Measurements from ENCODE around the gene CISTR.
A peak's percentile ranks its signal among the peaks of the same experiment; 100 is the strongest.
"Not testable (repeated sequence)": the region's sequence is repeated elsewhere in the genome, so short reads cannot be mapped to it uniquely, and the experiment has no call there.

The CISTR gene

DNA sequence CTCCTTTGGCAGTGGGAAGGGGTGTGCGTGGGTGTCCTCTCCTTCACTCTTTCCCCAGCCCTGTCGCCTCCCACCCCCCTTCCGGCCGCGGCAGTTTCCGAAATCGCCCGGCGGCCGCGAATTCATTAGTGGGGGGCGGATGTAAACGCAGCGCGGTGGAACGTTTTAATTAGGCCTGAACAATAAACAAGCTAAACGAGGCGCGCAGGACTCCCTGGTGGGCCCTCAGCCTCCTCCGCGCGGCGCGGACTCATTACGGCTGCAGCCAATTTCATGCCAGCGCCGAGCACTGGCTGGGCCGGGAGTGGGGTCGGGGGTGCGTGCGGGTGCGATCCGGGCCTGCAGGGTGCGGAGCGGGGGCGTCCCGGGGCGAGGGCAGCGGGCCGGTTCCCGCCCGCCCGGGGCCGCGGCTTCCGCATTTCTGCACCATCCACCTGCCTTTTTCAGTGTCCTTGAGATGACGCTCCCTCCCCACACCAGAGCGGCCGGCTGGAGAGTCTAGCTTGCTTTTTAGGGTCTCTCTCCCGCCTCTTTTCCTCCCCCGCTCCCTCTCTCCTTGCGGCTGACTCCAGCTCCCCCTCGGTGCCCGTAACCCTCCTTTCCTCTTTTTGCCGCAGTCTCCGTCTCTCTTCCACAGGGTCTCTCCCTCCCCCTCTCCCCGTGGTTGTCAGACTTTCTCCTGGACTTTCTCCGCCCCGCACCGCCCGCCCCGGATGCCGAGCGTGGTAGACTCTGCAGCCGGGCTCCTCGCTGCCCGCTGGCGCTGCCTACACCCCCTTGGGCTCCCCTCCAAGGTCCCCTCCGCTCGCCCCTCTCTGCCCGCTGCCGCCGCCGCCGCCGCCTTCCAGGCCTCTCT is at the start of gene CISTR:
TSS of gene CISTR (minus strand) at position 644 of the 856 bp plus-strand sequence.
- peak; percentile 62 for DNase-seq (ENCODE audit: low spot score)

DNA sequence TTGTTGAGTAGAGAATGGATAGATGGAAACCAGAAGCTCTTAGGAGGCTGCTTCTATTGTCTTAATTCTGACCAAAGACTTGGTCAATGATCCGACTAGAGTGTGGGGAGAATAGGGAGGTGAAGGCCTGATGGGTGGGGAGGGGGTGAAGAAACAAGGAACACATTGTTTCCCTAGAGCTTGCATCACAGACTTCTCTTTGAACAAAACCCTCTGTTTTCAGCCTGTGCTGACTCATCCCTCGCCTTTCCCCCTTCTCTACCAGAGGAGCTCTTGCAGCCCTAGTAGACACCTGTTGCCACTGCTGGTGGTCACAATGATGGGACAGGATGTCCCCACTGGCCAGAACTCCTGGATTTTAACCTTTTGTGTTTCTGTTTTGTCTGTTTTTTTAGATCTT is 46.8 kb upstream of the CISTR start:
- DNase-seq (ENCODE audit: low spot score) = no peak

DNA sequence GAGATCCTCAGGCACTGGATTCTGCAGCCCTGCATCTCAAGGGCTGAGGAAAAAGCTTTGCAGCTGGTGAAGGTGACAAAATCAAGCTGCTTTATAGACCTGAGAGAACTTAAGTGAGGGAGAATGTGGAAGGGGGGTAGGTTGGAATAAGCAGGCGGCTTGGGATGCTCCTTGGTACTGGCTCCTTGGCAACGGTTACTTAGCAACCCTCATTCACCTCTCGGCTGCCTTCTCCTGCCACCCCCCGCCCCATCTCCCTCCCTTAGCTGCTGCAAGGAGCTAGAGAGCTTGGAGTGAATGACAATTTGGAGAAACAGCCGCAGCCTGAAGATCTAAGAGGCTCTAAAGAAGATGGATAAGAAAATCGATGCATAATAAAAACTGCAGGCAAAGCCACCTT is 44.1 kb upstream of the CISTR start:
- no peak for DNase-seq (ENCODE audit: low spot score)

DNA sequence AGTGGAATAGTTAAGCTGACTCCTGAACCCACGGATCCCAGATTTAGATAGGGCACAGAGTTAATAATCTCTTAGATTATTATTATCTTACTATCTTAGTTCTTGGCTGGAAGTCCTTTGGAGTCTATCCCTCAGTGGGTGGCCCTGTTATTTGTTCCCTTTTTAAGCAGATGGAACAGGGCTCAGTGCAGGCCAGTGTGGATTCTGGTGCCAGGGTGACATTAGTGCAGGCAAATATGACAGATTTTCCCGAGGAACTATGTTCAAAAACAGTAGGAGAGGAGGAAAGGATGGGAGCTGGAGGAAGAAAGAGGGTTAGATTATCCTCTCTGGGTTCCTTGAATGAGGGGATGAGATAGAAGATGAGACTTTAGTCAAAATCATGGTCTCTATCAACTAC is 41.4 kb upstream of the CISTR start:
- DNase-seq (ENCODE audit: low spot score) = no peak

DNA sequence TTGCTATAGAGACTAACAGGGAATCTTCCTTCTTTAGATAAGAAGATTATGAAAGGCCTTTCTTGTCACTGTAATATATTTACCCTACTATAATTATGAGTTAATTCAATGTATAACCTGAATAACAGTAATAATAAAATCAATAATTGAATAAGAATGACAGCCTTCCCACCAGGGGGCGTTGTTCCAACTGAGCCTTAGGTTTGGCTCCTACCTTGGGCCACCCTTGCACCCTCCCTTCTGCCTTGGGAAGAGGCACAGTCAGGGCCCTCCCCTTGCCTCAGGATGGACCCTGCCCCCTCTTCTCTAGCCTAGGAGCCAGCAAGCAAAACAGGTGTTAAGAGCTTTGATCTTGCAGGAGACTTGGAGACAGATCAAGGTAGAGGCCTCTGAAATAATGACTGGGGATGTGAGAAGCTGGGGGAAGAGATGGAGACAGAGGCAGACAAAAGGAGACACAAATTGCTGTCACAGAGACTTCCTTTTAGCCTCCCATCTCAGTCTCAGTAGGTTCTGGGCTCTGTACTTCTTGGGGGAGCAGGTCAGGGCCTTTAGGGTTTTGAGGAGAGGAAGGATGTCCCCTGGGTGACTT is 40.1 kb upstream of the CISTR start:
- DNase-seq (ENCODE audit: low spot score) = peak; percentile 44

DNA sequence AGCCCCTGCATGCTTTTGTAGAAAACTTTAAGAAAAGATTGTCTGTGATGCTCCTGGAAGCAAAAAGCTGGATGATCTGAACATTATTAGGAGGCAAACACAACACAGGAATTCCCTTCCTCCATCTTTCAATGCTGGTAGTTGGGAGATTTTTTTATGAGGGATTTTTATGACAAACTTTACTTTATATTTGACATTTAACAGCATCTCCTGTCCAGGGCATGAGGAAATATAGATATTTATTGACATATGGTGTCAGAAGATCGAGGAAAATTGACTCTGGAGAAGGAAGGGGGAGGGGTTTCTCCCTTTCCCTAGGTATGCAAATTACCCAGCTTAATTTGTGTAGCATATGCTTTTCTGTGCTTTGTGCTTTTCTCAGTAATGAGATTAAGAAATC is 37.8 kb upstream of the CISTR start:
- DNase-seq (ENCODE audit: low spot score) = no peak

DNA sequence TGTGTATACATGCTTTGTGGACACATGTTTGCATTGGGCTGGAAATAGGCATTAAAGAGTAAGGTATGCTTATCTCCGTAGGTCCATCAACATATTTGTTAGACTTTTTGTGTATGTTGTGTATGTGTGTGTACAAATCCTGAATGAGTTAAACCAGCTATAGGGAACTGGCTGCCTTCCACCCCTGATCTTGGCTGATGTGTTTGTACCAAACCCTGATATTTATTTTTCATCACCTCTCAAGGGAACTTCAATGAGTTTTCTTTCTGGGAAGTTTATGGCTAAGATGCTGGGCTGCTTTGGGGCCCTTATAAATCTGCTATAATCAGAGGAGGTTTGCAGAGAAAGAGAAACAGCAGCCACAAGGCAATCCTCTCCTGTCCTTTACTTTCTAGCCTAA is 37.1 kb upstream of the CISTR start:
- no peak for DNase-seq (ENCODE audit: low spot score)

DNA sequence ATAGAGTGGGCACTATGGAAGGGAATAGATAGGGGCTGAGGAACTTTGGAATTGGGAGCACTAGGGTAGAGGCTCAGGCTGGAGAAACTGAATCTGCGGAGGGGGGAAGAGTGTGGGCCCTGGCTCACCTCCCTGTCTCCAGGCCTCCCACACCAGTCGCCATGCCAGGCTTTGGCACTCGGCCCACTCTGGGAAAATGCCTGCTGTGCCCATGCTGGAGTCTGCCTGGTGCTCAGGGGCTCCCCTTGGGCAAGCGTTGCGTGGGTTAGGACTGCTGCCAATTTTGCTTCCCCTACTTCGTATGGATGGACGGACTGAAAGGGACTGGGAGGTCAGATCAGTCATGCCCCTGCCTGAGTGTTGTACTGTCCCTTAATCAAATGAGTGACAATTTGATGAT is 34.6 kb upstream of the CISTR start:
- no peak for DNase-seq (ENCODE audit: low spot score)

DNA sequence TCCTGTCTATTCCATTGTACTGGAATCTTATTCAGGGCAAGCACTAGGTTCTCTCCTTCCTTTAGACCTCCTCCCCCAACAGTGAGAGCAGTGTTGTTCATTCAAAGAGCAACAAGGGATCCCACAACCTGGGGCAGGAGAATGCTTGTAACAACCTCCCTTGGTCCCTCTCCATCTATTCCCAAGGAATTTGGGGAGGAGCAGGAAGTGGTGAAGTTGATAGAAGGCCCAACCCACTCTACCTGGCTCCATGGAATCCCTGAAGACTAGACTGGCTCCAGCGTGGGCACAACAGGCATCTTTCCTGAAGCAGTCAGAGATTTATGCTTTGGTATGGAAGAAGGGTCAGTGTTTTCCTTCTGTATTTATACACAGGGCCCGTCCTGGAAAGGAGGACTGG is 33.4 kb upstream of the CISTR start:
- DNase-seq (ENCODE audit: low spot score) = no peak

DNA sequence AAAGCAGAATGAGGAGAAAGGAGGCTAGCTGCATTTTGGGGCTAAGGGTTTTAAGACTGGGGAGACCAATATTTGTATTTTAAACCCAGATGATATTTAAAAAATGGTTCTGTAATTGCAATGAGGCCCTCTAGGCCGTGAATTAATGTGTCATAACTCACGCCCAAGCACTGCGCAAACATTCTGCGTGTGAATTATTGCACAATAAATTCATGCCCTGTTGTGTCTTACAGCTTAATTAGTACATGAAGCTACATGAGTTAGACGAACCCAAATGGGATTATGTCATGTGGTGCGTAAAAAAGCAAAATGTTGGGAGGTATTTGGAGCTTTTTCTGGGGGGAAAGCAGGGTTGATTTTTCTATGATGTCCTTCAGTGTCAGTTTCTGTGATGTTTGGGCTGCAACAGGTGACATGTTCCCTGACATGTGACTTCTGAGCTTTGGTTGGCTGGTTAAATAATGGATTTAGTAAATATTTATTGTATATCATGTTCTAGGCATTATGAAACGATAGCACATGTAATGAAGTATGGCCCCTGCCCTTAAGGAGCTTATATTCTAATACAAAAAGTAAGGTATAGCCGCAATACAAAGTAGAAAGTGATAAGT is 30.4 kb upstream of the CISTR start:
- DNase-seq (ENCODE audit: low spot score) = no peak

DNA sequence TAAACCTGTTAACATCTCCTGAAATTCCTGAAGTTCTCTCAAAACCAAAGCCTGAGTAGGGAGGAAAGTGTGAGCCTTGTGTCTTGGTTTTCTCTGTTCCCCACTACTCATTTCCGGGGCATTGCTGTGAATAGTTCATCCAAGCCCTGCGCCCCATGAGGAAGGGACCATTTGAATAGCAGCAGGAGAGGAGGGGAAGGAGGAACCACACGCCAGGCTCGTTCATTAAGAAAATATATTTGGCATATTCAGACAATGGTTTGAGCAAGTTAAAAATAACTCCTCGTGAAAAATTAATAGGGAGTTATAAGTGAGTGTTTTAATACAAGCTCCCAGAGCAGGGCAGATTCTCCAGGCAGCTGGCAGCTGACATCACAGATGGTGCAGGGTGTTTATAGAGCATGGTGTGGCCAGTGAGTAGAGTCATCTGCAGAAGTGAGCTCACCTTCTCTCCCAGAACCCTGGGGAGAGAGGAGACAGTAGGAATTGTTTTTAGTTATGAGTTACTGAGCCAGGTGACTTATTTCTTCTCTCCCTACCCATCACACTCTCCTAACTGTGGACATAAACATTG is 29.5 kb upstream of the CISTR start:
- no peak for DNase-seq (ENCODE audit: low spot score)

DNA sequence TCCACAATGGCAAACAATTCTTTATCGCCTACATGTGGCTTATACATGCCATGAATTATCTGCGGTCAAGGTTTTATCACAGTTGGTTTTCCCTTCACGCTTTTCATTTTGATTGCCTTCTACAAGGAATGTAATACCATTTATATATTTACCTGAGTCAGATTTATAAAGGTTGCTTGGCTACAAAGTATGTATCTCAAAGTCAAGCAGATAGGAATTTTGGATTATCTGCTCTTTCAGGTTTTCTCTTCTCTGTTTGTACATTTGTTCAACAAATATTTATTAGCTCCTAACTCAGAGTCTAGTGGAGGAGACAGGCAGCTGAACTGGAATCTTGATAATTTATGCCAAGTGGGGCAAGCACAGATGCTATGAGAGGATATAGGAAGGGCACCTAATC is 28.5 kb upstream of the CISTR start:
- no peak for DNase-seq (ENCODE audit: low spot score)

DNA sequence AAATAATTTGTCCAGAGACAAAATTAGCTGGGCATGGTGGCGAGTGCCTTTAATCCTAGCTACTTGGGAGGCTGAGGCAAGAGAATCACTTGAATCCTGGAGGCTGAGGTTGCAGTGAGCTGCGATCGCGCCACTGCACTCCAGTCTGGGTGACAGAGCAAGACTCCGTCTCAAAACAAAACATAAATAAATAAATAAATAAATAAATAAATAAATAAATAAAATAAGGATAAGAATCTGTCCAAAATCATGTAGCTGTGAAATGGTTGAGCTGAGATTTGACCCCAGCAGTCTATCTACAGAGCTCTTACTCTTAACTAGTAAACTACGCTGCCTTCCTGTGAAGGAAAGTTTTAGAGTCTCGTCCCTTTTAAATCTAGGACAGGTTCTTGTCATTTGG is 27.9 kb upstream of the CISTR start:
- DNase-seq (ENCODE audit: low spot score) = not testable (repeated sequence)

DNA sequence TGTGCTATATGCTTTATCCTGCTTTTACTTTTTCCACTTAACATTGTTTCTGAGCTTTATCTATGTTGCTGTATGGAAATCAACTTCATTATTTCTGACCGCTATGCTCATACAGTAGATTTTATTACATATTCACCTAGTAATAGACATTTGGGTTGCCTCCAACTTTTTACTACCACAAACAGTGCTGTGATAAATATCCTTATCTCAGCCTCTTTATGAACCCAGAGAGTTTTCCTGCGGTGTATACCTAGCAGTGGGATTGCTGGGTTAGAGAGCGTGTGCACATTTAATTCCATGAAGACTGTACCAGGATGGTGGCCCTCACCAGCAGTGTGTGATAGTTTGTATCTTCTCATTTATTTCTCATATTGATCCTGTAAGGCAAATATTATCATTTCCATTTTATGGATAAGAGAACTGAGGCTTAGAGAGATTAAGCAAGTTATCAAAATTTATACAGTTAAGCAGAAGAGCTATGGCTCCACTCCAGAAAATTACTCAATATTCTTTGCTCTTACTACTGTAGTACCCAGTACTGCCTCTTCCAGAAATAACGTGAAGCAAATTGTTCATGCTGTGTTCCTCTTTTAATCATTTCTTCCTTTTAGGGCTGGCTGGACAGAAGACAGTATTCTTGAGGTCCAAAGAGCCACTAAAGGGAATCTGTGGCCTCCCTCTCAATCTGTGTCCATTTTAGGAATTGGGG is 26.3 kb upstream of the CISTR start:
- no peak for DNase-seq (ENCODE audit: low spot score)

DNA sequence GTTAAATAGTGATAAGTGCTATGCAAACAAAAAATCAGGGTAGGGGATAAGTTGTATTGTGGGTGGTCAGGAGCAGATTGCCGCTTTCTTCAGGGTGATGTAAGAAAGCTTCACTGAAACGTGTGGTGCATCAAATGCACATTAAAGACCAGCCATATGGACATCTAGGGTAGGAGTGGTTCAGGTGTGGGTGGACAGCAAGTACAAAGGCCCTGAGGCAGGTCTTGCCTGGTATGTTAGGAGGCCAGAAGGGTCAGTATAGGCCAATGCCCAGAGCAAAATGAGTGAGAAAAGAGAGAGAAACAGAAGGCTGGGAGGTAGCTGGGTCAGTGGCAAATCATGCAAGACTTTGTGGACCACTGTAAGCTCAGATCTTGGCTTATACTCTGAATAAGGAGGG is 25.6 kb upstream of the CISTR start:
- no peak for DNase-seq (ENCODE audit: low spot score)

DNA sequence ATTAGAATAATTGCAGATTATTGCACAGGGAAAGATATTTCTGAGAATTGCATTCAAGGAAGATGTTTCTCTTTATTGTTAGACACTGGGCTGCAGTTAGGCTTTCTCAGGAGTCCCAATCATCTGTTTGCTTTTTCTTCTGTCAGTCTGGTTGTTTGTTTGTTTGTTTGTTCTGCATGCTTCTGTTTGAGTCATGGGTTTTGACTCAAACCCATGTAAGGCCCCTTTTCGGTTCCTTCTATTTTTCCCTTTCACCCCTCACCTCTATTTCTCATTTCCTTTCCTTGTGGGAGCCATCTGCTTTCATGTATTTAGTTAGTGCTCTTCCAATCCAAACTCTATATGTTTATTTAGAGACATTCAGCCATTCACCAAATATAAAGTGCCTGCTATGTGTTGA is 25.1 kb upstream of the CISTR start:
- DNase-seq (ENCODE audit: low spot score) = no peak

DNA sequence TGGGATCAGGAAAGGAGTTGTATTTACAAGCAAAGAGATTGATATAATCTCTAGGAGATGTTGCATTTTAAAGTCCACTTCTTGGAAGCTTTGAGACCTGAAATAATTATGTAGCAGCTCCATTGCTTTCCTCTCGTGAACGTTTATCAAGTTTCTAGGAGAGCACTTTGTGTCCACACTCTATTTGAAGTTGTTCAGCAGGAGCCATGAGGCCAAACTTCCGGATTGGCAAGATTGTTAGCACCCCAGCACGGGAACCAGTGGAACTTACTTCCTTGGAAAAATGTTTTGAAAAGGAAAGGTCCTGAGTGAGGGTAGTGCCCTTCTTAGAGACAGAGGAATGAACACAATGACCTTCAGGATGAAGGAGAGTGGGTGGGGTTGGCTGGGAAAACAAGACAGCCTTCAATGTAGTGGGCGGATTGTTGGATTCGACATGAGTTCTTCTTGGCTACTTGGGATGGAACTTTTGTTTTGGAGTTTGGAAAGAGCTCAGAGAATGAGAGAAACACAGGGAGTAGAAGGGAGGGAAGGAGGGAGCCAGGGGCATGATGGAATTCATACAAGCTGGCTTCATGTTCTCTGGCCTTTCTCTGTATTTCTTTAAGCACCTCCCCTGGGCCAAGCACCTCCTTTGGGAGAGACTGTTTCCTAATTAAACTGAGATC is 23.8 kb upstream of the CISTR start:
- no peak for DNase-seq (ENCODE audit: low spot score)

DNA sequence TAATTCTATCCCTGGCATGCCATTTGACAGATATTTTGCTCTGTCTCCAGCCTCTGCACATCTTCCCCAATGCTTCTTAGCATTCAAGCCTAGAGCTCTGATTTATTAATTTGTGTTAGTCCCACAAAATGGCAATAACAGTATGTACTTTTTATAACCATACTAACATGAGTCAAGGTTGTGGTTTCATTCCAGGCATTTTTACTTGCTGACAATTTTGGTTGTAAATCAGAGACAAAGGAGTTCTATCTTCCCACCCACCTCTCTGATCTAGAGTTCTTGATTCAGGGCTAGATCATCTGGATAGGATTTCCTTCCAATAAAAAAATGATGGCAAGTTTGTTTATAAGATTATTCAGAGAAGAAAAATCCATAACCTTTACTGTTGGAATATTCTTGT is 18.5 kb upstream of the CISTR start:
- no peak for DNase-seq (ENCODE audit: low spot score)

DNA sequence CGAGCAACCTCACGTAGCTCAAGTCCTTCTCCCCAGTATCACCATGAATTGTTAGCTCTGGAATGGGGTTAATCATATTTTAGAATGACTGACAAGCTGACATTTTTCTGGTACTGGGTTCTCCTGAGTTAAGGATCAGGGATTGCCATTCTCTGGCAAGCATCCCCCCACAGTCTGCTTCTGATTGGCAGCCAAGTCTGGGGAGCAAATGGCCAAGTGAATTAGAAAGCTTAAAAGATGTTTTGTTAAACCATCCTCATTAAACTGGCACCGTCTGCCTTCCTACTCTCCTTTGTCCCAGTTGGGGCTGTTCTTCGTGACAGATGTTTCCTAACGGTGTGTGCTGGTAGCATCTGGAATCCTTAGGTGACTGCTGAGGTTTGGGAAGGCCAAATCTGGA is 17.2 kb upstream of the CISTR start:
- DNase-seq (ENCODE audit: low spot score) = no peak

DNA sequence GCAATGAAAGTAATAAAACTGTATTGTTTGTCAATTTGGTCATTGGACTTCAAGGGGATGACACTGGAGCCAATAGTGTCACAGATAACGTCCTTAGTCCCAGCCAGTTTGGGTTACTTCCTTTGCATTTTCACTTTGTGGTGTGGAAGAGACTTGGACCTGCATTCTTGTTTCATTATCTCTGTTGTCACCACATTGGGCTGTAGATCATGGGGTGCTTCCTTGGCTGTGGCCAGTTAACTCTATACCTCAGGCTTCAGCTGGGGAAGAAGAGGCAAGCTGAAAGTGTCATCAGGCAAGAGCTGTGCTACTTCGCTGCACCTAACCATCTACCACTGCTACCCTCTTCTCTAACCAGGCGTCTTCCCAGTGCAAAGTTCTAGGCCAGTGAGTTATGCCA is 15.1 kb upstream of the CISTR start:
- no peak for DNase-seq (ENCODE audit: low spot score)

DNA sequence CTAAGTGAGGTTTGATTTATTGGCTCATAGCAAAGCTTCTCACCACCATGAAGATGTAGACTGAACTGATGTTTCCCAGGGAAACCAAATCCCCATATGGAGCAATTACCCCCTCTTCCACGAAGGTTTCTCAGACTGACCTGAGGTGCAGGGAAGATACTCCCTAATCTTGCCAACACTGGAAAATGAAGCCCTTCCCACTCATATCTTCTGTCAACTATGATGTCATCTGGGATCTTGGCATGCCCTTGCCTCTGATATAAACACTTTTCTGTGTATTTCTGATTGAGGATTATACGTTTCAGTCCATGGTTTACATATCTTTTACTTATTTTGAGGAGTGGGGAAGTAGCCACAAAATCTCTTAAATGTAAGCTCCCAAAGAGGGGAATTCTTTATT is 14.1 kb upstream of the CISTR start:
- no peak for DNase-seq (ENCODE audit: low spot score)

DNA sequence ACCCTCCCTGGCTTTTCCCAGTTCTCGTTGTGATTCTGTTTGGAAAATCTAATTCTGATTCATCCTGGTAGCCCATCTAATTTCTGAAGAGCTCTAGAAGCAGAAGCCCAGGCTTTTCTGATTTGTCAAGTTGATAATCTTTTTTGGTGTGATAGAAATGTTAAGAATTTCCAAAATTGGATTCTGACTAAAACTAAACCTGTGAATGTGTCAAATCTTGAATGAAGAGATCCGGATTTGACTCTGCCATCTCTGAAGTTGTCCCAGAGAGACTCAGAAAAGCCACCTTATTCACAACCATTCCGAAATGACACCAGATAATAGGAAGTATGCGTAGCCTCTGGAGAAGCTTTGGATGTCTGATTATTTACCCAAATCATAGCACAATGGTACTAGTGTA is 12.8 kb upstream of the CISTR start:
- DNase-seq (ENCODE audit: low spot score) = no peak
